H1 (cell line): ENCODE results near the gene PLCB1. TPM values are rescaled to one million over a fixed set of nuclear protein-coding genes. Genes with fewer than 3 reads are reported as not detected.

Experiments used
- BACH1 ChIP-seq: IDR thresholded peaks from 2 replicates; pipeline ENCODE4 v1.6.1; 2012; ENCODE audit warnings: low read length, improper control_type of control experiment
- polyA plus RNA-seq, 7 experiments: library from polyadenylated mRNA; depleted of rRNA in 3 of 7; stranded (reverse) in 5 of 7; unstranded in 2 of 7; fragments of >200 nt in 5 of 7; fragments of 200-250 nt in 2 of 7; gene quantifications; 1 replicate in 5 of 7; 2 replicates in 1 of 7; 4 replicates in 1 of 7; pipeline versions ENCODE4 v1.2.1 to v1.2.3, GENCODE V29; 2011 to 2013; ENCODE audit warnings: missing spikeins in 2 of 7, mixed read lengths in 2 of 7
- total RNA-seq: library from RNA; stranded (reverse); fragmentation: NEBNext Ultra II Directional; extraction: Animal tissue kit (Norgen Biotek cat#: 25700); gene quantifications from 2 replicates; pipeline ENCODE4 v1.2.1, GENCODE V29; 2021
- TF ChIP-seq, protein P1 (sequence below): fragments of 300-600 bp; sonication (generic); IDR thresholded peaks from 2 replicates; pipeline ENCODE4 v1.7.1; 2012; ENCODE audit warnings: low read length, moderate library complexity, mild to moderate bottlenecking, inconsistent platforms; ENCODE audit not compliant: insufficient replicate concordance

The PLCB1 gene
- total and polyA plus RNA-seq, 2 of the 8 experiments (the other 6 are each of a cell fraction or from before 2014, with no cell fraction given): 2.6 to 9.1 TPM

DNA sequence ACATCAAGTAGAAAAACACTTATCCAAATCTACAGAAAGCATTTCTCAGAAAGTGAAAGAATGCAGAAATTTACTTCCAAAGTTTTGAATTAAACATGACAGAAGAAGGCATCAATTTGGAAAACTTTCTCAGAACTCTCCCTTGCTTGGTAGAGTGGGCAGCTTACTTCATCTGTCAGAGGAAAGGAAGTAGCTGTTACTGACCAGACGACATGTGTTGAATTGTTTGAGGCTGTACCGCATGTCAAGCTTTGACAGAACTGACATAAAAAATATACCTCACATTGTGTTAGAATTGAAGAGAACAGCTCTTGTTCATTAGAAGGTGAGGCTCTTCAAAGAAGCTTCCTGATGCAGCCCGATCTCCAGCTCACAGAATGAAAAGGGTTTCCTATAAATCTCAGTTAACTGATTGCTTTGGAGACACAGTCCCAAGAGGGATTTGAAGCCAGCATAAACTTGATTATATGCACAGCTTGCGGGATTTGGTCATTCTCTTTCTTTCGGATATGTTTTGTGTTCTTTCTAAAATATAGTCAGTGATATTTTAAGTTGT is 190.7 kb downstream of the PLCB1 start (continued):
- TF ChIP-seq, protein P1, sequence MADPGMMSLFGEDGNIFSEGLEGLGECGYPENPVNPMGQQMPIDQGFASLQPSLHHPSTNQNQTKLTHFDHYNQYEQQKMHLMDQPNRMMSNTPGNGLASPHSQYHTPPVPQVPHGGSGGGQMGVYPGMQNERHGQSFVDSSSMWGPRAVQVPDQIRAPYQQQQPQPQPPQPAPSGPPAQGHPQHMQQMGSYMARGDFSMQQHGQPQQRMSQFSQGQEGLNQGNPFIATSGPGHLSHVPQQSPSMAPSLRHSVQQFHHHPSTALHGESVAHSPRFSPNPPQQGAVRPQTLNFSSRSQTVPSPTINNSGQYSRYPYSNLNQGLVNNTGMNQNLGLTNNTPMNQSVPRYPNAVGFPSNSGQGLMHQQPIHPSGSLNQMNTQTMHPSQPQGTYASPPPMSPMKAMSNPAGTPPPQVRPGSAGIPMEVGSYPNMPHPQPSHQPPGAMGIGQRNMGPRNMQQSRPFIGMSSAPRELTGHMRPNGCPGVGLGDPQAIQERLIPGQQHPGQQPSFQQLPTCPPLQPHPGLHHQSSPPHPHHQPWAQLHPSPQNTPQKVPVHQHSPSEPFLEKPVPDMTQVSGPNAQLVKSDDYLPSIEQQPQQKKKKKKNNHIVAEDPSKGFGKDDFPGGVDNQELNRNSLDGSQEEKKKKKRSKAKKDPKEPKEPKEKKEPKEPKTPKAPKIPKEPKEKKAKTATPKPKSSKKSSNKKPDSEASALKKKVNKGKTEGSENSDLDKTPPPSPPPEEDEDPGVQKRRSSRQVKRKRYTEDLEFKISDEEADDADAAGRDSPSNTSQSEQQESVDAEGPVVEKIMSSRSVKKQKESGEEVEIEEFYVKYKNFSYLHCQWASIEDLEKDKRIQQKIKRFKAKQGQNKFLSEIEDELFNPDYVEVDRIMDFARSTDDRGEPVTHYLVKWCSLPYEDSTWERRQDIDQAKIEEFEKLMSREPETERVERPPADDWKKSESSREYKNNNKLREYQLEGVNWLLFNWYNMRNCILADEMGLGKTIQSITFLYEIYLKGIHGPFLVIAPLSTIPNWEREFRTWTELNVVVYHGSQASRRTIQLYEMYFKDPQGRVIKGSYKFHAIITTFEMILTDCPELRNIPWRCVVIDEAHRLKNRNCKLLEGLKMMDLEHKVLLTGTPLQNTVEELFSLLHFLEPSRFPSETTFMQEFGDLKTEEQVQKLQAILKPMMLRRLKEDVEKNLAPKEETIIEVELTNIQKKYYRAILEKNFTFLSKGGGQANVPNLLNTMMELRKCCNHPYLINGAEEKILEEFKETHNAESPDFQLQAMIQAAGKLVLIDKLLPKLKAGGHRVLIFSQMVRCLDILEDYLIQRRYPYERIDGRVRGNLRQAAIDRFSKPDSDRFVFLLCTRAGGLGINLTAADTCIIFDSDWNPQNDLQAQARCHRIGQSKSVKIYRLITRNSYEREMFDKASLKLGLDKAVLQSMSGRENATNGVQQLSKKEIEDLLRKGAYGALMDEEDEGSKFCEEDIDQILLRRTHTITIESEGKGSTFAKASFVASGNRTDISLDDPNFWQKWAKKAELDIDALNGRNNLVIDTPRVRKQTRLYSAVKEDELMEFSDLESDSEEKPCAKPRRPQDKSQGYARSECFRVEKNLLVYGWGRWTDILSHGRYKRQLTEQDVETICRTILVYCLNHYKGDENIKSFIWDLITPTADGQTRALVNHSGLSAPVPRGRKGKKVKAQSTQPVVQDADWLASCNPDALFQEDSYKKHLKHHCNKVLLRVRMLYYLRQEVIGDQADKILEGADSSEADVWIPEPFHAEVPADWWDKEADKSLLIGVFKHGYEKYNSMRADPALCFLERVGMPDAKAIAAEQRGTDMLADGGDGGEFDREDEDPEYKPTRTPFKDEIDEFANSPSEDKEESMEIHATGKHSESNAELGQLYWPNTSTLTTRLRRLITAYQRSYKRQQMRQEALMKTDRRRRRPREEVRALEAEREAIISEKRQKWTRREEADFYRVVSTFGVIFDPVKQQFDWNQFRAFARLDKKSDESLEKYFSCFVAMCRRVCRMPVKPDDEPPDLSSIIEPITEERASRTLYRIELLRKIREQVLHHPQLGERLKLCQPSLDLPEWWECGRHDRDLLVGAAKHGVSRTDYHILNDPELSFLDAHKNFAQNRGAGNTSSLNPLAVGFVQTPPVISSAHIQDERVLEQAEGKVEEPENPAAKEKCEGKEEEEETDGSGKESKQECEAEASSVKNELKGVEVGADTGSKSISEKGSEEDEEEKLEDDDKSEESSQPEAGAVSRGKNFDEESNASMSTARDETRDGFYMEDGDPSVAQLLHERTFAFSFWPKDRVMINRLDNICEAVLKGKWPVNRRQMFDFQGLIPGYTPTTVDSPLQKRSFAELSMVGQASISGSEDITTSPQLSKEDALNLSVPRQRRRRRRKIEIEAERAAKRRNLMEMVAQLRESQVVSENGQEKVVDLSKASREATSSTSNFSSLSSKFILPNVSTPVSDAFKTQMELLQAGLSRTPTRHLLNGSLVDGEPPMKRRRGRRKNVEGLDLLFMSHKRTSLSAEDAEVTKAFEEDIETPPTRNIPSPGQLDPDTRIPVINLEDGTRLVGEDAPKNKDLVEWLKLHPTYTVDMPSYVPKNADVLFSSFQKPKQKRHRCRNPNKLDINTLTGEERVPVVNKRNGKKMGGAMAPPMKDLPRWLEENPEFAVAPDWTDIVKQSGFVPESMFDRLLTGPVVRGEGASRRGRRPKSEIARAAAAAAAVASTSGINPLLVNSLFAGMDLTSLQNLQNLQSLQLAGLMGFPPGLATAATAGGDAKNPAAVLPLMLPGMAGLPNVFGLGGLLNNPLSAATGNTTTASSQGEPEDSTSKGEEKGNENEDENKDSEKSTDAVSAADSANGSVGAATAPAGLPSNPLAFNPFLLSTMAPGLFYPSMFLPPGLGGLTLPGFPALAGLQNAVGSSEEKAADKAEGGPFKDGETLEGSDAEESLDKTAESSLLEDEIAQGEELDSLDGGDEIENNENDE: no peak
- no peak for TF ChIP-seq BACH1
